Measurements from ENCODE around the gene ENTHD1.
A peak's percentile ranks its signal among the peaks of the same experiment; 100 is the strongest.

Gene ENTHD1

DNA sequence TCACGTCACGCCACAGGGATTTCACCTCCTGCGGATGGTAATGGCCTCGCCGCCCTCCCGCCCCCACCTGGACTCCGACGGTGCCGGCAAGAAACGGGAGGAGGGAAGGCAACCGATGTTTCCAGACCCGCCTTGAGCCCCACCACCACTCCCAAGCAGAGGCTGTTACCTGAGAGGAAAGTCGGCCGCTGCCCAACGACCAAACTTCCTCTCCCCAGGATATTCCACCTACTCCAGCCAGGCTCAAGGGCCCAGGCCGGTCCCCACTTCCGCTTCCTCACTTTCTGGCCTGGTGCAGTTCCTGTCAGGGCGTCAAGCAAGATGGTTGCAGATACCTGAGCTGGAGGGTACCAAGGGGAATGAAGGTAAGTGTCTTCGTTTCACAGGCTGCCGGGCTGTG lies at the start of gene ENTHD1:
Gene ENTHD1 (minus strand): TSS at position 235 of the 400 bp plus-strand sequence. CDS start 6,012 bp downstream, outside the sequence.
- DNase-seq = no peak

DNA sequence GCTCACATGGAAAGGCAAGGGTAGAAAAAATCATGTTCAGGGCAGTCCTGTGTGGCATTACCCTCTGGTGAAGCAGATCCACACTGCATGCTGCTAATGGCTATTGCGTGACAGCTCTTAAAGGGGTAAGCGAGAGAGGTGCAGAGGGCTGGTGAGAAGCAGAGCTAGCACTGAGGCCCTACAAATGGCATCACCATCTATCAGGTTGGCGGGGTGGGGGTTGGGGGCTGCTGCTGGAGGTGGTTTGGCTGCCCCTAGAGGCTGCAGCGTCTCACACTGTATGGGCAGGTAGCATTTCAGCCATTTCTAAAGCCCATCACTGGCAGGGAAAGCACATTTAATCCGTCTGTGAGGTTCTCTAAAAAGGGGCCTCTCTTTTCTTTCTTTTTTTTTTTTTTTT lies 49.8 kb upstream of the ENTHD1 start:
- DNase-seq = peak; percentile 43

DNA sequence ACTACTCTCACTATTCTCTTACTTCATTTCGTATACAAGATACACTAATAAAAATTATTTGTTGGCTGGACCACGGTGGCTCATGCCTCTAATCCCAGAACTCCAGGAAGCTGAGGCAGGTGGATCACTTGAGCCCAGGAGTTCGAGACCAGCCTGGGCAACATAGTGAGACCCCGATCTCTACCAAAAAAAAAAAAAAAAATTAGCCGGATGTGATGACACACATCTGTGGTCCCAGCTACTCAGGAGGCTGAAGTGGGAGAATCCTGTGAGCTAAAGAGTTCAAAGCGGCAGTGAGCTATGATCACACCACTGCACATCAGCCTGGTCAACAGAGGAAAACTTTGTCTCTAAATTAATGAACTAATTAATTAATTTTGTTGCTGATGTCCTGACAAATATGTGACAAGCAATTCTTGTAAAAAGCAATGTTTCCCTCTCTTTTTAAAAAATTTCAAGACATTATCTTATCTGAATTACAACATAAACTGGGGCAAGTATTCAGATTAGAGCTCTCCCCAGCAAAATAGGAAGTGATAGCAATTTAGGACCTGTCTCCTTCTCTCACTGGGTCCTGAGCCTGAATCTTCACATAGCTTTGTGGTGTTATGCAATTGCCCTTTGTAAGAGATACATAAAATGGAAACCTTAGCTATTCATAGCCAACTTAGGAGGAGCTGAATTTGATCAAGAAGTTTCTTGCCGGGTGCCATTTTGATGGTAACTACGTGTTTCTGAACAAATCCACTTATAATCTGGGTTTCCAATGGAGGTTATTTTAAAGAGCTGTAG lies 49.1 kb upstream of the ENTHD1 start:
- DNase-seq = no peak

- DNase-seq = no peak
Observed at GRCh38 chr22:39941601-39942000, 48.0 kb upstream of the ENTHD1 start.

DNA sequence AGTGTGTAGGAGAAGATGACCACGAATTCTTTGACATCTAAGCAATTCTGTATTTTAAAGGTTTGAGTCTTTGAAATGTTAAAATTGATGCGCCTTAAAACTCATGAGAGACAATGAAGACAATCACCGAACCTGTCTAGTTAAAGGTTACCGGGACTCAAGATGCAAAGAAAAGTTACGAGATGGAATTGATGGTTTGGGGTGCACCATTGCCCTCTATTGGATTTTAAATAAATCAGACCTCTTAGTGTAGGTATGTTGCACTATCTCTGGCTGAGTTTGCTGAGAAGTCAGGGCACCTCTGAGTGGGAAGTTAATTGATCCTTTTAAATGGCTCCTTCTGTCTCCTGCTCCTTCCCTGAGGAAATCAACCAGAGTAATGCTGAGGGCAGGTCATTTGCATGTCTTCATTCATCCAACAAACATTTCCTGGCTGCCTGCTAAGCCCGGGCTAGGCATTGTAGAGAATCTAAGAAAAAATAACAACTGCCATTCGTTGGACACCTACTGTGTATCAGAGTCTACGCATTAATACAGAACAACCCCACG lies 47.3 kb upstream of the ENTHD1 start:
- DNase-seq = no peak

GRCh38 chr22:39939830-39940229 lies 46.3 kb upstream of the ENTHD1 start:
- peak; percentile 62 for DNase-seq

DNA sequence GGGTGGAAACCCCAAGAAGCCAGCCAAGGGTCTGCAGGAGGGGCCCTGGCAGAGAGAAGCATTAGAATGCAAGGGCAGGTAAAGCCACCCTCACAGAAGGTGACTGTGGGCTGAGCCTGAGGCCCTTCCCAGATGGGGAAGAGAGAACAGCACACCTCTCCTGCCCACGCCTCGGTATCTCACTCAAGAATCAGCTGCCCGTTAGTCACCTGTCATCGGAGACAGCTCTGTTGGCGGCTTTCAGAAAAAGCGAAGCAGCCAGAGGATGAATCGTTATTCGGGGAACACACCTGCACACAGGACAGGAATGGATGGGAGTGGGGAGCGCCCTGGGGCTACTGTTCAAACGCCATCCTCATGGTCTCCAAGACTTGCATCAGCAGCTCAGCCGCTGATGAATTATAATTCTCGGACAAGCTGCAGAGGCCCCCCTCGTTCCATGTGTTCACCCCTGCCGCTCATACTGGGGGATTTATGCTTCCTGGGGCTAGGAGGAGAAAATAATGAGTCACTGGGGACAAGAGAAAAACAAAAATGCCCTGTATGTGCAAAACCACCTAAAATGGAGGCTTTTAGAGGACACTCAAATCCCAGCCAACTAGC lies 45.0 kb upstream of the ENTHD1 start:
- DNase-seq = peak; percentile 67

DNA sequence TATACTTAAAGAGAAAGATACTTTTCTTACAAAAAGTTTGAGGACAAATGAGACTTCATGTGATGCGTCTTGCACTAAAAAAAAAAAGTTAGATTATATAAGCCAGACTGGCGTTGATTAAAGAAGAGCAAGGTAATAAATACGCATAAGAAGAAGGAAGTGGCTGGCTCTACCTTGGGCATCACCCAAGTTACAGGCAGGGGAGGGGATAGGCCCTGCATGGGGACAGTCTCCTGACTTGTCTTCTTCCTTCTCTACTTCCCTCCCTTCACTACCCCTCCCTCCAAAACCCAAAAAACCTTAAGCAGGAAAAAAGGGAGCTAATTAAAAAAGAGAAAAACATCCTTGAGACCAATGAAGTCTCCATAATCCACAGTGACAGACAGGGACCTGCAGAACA lies 44.3 kb upstream of the ENTHD1 start:
- no peak for DNase-seq

- no peak for DNase-seq
Observed at GRCh38 chr22:39936523-39937145, 43.1 kb upstream of the ENTHD1 start.

DNA sequence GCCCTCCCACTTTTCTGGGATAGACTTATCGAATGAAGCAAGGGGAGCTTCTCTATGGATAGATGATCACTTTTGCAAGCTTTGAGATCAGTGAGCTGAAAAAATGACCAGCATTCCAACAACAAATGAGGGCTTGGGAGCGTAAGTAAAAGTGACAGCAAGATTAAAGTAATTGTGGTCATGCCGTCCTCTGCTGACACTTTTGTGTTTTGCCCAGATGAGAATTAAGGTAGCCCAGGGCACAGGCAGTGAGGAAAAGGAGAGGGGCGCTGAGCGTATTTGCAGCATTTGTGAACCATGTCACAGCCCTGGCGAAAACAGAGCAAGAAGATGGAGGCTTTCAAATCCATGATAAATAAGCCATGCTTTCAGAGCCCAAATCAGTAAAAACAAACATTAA lies 42.1 kb upstream of the ENTHD1 start:
- no peak for DNase-seq

DNA sequence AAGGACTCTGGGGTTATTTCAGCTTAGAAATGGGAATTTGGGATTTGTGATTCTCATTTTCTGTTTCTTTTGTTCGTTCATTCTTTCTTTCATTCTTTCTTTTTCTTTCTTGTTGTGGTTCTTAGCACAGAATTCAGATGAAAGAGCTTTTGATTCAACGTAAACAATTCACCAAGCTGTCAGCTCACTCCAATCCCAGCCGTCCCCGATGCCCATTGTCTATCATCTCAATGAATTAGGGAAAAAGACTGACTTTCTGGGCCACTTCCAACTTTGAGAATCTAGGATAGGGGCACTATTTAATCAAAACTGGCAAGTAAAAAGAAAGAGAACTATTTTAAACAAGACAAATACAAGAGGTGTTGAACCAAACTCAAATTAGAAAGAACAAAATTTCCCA lies 41.6 kb upstream of the ENTHD1 start:
- no peak for DNase-seq

GRCh38 chr22:39933741-39934140 lies 40.2 kb upstream of the ENTHD1 start:
- DNase-seq = no peak

DNA sequence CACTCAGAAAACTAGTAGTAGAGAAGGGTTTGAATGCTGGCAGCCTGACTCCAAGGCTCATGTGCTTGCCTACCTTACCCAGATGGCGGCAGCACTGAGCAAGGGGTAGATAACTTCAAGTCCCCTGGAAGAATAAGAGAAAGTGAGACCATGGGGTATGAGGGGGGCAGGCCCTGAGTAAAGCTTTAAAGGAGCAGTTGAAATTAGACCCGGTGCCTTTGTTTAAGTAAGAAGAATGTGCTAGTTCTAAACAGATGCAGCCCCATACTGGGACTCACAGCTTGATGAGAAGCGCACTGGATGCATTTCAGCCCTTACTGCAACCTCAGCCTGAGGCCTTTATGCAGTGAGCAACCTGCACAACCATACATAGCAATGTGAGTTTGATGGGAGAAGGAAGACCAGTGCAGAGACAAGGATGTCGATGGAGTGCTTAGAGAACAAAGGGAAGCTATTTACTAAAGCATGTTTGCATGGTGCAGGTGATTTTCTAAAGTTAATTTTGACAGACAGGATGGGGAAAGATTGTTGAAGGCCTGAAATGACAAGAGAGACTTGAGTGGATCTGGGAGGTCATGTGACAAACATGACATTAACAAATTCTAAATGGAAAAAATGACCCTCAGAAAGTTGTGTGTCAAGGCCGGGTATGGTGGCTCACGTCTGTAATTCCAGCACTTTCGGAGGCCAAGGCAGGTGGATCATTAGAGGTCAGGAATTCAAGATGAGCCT lies 39.5 kb upstream of the ENTHD1 start:
- DNase-seq = peak; percentile 53

DNA sequence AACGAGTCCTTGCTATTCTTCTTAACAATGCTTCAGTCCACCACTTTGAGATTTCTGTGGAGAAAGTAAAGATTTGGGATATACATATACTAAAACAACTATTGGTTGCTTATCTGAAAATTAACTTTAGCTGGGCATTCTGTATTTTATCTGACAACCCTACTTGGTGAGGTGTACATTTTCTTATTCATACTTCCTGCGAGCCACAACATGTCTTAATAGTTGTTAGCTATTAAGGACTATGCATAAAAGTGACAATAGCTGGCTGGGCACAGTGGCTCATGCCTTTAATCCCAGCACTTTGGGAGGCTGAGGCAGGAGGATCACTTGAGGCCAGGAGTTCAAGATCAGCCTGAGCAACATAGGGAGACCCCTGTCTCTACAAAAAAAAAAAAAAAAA lies 38.6 kb upstream of the ENTHD1 start:
- DNase-seq = no peak

DNA sequence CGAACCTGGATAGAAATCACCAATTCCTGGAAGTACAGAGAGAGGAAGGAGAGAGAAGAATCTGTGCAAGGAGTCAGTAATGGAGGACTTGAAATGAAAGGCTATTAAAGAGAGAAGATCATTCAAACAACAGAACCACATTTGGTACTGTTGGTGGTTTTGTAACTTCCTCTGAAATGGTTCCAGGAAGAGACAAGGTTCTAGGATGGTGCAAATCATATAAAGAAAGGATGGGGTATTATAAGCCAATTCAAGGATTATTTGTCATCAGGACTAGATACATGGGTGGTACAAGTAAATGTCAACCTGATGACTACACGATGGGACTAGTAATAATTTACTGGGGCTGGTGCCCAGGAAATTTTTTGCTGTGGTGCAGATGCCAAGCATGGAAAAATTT lies 37.7 kb upstream of the ENTHD1 start:
- no peak for DNase-seq

DNA sequence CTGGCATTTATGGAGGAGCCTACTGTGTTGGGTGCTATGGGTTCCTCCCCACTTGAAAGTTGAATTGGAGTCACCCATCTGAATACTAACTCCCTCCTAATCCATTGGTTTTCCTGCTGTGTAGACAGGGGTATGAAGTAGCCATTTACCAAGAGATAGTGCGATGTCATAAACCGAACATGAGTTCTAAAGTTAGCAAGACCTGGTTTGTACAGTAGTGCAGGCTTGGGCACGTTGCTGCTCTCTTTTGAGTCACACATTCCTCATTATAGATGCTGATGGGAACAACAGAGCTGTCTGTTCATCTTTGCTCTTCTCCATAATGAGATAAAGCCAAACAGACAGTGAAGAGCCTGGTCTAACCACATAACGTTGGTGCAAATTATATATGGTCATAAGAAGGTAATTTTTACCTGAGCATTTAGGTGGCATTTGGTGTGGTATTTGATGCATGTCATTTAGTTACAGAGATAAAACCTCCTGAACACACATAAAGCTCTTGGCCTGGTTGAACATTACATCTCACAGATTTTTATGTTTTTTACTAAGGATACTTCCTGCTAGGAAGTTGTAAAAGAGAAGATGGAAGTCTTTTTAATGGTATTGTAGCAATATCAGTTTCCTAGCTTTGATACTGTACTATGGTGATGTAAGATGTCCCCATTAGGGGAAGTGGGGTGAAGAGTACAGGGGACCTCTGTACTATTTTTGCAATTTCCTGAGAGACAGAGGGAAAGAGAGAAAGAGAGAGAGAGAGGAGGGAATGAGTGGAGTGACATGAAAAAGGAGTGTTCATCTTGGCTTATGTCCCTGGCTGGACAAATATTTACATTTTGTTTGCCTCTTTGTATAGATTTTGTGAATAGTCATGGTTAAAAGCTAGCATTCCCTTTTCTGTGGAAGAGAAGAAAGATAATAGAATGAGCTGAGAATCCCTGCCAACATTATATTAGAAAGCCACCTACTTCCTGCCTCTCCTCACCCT lies 35.3 kb upstream of the ENTHD1 start:
- no peak for DNase-seq

DNA sequence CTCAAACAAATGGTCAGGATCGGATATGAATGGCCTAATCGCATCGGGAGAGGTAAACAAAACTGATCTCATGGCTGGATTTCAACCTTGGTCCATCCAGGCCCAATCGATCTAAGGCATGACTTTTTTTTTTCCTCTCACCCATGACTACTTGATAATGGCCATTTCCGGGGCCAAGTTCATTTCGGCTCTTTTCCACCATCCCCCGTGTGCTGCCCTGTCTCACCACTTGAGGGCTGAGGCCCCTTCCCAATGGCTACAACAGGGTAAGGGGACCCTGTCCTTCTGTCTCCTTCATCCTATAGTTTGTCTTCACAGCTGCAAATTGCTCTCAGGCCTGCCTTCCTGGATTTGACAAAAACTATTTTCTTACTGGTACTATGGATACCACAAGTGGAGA lies 34.0 kb upstream of the ENTHD1 start:
- no peak for DNase-seq

DNA sequence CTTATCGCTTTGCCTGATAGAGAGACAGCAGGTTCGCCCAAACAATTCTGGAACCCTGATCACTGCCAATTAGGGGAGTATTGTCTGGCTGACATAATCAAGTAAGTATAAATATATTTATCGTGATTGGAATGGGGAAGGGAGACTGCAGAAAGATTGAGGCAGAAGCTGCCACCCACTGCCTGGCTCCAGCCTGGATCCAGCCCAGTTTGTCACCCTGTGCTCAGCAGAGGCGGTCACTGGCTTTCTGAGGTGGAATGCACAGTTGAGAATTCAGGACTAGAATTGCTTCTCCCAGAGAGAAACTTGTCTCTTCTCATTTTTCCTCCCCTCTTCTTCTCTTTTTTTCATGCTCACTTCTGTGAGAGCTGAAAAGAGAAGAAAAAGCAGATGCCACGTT lies 33.2 kb upstream of the ENTHD1 start:
- no peak for DNase-seq

- DNase-seq = no peak
Observed at GRCh38 chr22:39925909-39926679, 32.5 kb upstream of the ENTHD1 start.

DNA sequence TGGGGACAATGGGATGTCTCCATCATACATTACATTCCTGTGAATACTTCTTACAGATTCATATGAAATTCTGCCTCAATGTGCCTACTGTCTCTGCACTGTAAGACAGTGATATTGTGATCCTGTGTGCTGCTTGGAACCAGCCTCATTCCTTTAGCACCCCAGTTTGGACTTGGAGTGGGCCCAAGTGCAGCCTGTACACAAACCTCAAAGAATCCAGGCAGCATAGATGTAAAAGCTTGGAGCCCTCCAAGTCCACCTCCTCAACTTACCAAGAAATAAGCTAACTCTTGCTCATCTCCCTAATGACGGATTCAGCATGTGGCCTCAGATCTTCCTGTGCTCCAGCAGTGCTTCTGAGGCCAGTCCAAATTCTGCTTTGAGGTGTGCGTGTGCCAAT lies 31.7 kb upstream of the ENTHD1 start:
- DNase-seq = no peak

DNA sequence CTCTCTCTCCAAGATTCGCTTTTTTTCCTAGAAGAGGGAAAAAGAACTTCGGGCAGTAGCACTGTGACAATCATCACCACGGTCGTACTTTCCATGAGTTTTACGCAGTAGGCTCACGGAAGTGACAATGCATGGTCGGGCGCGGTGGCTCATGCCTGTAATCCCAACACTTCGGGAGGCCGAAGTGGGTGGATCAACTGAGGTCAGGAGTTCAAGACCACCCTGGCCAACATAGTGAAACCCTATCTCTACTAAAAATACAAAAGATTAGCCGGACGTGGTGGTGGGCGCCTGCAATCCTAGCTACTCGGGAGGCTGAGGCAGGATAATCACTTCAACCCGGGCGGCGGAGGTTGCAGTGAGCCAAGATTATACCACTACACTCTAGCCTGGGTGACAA lies 30.7 kb upstream of the ENTHD1 start:
- no peak for DNase-seq
